CMK (cell line): ENCODE data around the gene WHRN.

Source experiments
- DNase-seq: peaks from one replicate; pipeline ENCODE4 v3.0.0-alpha.2; 2010; ENCODE audit warnings: low read depth

WHRN gene

DNA sequence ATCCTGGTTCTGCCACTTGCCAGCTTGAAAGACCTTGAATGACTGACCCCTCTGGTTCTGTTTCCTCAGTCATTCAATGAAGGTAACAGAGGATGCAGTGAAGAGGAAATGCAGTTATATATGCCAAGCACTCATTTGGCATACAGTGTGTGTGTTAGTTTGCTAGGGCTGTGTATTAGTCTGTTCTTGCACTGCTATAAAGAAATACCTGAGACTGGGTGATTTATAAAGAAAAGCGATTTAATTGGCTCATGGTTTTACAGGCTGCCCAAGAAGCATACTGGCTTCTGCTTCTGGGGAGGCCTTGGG lies 8.6 kb upstream of the WHRN start:
- DNase-seq = no peak

GRCh38 chr9:114513055-114513958 lies 8.0 kb upstream of the WHRN start:
- no peak for DNase-seq

DNA sequence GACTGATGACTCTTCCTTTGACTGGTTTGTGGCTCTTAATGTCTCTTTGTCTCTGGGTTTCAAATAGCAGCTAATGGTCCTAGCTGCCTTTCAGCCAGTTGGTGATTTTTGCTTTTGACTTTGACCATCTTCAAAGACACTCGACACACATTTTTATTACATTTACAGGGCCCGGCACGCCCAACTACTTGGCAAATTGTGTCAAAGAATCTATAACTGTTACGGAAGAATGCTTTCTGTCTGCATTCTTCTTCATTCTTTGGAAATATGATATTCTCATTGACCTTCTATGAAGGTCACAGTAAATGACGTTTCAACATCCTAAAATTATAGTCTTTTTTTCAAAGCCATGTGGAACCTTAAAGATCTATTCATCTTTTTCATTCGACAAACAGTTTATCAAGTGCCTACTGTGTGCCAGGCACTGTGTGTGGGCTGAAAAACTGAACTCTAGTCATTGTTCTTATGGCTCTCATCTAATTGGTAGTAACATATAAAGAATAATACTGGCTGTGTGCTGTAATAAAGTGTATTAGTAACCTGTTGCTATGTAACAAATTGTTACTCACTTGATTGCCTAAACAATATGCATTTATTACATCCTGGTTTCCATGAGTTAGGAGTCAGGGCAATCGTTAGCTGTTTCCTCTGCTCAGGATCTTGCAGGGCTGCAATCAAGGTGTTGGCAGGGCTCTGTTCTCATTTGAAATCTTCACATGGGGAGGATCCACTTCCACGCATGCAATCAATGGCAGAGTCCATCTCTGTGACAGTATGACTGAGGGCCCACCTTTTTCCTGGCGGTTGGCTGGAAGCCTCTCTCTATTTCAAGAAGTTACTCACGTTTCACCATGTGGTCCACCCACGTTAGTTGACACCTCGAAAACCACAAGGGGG lies 7.0 kb upstream of the WHRN start:
- no peak for DNase-seq

- DNase-seq = no peak
These were observed 2.5 kb upstream of the WHRN start for GRCh38 chr9:114507726-114508125.

- DNase-seq = no peak
These were observed 763 bp upstream of the WHRN start for GRCh38 chr9:114506082-114506390.

DNA sequence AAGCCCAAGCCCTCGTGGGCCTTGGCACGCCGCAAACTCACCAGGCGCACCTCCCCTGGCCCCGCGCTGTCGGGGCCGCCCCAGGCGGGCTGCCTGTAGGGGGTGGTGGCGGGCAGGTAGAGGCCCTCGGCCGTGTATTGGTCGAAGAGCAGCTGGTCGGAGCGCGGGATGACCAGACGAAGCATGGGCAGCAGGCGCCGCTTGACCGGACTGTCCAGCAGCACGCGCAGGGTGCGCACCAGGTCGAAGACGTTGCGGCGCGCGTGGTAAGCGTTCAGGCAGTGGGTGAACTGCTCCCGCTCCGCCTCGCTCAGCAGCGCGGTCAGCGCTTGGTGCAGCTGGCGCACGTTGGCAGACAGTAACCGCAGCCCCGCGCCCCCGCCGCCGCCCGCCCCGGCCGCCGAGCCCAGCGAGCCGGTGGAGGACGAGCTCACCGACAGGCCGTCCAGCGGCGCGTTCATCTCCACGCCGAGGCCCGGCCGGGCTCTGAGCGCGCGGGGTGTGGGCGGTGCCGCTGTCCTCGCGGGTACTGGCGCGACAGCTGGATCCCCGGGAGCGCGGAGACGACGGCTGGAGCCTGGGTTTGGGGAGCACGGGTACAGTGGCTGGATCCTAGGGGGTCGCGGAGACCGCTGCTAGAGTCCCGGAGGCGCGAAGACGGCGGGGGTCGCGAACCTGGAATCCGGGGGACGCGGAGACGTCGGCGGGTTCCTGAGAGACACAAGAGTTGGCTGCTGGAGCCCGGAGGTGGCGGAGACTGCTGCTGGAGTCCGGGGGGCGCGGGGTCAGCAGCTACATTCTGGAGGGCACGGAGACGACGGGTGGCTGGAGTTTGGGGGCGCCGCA lies 709 bp downstream of the WHRN start:
- DNase-seq = no peak

- DNase-seq = no peak
These were observed 1.5 kb downstream of the WHRN start for GRCh38 chr9:114503522-114504340.

- DNase-seq = no peak
These were observed 2.3 kb downstream of the WHRN start for GRCh38 chr9:114503009-114503408.

DNA sequence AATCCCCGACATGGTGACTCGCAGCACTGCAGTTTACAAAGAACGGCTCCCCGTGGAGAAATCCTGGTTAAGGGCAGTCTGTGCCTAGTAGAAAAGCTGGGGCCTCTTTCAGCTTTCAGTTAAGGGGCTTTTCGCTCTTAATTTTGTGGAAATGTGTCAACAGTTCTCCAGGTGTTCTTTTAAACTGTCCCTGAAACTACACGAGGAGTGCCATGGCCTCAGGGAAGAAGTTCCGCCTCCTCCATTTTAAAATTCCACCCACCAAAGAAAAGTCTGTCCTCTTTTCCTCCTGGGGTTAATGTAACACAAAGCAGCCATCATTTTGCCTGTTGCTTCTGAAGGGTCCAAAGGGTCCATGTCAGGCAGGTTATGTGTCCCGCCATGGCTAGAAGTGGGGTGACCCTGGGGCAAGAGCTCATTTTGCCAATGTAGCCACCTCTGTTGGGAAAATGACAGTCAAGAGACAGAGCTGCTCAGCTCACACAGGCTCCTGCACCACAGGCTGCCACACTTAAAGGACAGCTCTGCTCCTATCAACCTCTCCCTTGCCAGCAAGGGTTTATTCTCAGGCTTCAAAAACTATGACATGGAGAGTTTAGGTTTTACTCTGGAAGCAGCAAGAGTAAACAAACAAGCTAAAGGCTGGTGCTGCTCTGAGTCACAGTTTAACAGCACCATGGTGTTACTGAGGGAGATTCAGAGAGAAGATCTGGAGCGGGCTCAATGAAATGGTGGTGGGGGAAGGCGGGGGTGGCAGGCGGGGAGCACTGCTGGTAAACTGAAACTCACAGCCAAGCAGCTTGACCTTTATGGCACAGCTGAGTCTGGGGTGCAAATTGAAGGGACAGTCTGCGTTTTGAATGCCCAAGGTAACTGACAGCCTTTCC lies 3.2 kb downstream of the WHRN start:
- no peak for DNase-seq

DNA sequence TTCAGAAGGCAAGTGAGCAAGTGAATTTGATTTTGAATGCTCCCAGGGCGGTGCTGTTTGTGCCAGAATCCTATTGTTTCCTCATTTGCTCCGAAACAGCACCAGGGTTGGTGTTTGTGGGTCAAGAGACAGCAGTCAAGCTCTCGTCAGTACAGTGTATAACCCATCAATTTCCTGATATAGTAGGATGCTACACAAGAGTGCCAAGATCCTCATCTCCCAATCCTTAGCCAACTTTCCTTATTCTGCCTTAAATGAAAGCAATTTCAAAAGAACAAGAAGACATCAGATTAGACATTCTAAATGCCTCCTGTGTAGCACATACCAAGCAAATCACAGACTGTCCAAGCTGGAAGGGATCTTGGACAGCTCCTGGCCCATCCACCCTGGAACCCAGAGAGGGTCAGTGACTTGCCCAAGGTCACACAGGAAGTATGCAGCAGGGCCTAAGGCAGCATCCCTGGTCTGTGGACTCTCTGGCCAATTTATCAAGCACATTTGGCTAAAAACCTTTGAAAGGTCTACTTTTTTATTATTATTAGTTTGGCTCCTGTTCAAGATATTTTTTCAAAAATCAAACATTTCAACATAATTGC lies 4.5 kb downstream of the WHRN start:
- DNase-seq = no peak

GRCh38 chr9:114499941-114500696 lies 5.2 kb downstream of the WHRN start:
- DNase-seq = no peak

DNA sequence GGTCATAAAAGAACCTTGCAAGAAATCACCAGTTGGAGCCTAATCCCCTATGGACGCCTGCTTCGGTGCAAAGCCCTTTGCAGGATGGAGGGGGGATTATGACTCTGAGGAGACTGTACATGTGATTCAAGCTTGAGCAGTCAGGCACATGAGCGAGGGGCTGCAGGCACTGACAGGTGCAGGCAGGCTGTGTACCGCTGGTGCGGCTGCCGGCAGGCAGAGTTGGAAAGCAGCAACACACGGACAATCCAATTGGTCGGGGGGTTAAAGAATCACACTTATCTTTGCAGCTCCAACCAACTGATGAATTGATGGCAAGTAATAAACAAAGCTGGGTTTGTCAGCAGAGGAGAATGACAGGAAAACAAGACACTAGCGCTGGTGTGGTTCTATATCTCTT lies 5.7 kb downstream of the WHRN start:
- no peak for DNase-seq

- no peak for DNase-seq
These were observed 7.4 kb downstream of the WHRN start for GRCh38 chr9:114497727-114498382.

DNA sequence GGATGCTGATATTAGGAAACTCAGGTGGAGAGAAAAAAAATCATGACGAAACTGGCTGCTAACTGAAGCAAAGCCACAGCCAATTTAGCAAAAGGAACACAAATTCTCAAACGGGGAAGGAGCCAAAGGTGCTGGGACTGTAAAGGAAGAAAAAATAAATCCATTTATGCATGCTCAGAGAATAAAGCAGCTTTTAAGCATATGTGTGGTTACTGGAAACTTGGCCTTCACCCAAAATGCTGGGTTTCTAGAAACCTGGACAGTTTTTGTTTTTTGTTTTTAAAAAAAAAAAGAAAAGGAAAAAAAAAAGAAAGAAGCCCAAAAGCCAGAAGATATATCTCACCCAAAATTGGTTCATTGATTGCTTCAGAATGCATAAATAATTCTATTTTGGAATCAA lies 8.0 kb downstream of the WHRN start:
- no peak for DNase-seq

GRCh38 chr9:114496011-114496410 lies 9.3 kb downstream of the WHRN start:
- DNase-seq = no peak

- no peak for DNase-seq
These were observed 10.3 kb downstream of the WHRN start for GRCh38 chr9:114494776-114495569.

GRCh38 chr9:114493521-114494184 lies 11.6 kb downstream of the WHRN start:
- DNase-seq = no peak
